Measurements from ENCODE around the gene TNFAIP1. TPM values are rescaled to one million over a fixed set of nuclear protein-coding genes. Genes with fewer than 3 reads are reported as not detected.

TNFAIP1 gene
- polyA plus RNA-seq, 2 of the 4 experiments (the other 2 are of a cell fraction), result 38.8 to 68.3 TPM

DNA sequence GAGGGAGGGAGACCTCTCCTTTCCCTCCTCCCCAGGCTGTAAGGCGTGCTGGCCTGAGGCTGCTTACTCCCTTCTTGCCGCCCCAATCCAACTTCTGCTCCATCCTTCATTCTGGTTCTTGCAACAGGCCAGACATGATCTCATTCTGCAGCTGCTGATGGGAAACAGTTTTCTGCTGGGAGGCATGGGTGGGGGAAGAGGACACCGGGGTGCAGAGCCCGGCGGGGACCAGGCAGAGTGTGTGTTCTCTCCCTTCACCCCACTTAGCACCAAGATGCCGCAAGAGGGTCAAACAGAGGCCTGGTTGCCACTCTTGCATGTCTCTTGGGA, 37.3 kb downstream of the TNFAIP1 start:
- no peak for DNase-seq (ENCODE audit: low read depth in 1 of 2, low spot score in 1 of 2)
- Histone ChIP-seq H3K27ac (no peak overlapping the region), H3K9me3 (no peaks in the 10 kb centered on the region), H3K4me3 (no peak overlapping the region), H3K4me2 (peak overlapping the region; percentile 81), H3K4me1 (peaks cover 30% of the 10 kb centered on the region)
- ATAC-seq, result no peak
- WGBS (ENCODE audit: missing lambda C conversion rate), result 96% methylated on average over 6 of the region's 6 CpGs
- FAIRE-seq, result no peak
- ChIA-PET CTCF (interaction anchor here (0.7 to 1.8 kb wide), 3 partner anchors 9 to 175 kb away, joined by 3 to 4 read pairs (median 4); no protein-coding TSS in a partner anchor), POLR2A (no interaction called here)
- TF ChIP-seq KDM5A (IDR thresholded peaks at IDR 0.05), result no peak
- TF ChIP-seq CHD4 (IDR thresholded peaks at IDR 0.05; ENCODE audit: borderline replicate concordance), result no peak
- TF ChIP-seq, protein P1, sequence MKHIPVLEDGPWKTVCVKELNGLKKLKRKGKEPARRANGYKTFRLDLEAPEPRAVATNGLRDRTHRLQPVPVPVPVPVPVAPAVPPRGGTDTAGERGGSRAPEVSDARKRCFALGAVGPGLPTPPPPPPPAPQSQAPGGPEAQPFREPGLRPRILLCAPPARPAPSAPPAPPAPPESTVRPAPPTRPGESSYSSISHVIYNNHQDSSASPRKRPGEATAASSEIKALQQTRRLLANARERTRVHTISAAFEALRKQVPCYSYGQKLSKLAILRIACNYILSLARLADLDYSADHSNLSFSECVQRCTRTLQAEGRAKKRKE (CRISPR knock-in tag; IDR thresholded peaks at IDR 0.05; ENCODE audit: low read depth), result no peak
- no peak for TF ChIP-seq TFCP2L1 (CRISPR knock-in tag; IDR thresholded peaks at IDR 0.05)
- no peak for TF ChIP-seq RARB (CRISPR knock-in tag; IDR thresholded peaks at IDR 0.05)
- TF ChIP-seq, protein P2, sequence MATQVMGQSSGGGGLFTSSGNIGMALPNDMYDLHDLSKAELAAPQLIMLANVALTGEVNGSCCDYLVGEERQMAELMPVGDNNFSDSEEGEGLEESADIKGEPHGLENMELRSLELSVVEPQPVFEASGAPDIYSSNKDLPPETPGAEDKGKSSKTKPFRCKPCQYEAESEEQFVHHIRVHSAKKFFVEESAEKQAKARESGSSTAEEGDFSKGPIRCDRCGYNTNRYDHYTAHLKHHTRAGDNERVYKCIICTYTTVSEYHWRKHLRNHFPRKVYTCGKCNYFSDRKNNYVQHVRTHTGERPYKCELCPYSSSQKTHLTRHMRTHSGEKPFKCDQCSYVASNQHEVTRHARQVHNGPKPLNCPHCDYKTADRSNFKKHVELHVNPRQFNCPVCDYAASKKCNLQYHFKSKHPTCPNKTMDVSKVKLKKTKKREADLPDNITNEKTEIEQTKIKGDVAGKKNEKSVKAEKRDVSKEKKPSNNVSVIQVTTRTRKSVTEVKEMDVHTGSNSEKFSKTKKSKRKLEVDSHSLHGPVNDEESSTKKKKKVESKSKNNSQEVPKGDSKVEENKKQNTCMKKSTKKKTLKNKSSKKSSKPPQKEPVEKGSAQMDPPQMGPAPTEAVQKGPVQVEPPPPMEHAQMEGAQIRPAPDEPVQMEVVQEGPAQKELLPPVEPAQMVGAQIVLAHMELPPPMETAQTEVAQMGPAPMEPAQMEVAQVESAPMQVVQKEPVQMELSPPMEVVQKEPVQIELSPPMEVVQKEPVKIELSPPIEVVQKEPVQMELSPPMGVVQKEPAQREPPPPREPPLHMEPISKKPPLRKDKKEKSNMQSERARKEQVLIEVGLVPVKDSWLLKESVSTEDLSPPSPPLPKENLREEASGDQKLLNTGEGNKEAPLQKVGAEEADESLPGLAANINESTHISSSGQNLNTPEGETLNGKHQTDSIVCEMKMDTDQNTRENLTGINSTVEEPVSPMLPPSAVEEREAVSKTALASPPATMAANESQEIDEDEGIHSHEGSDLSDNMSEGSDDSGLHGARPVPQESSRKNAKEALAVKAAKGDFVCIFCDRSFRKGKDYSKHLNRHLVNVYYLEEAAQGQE (IDR thresholded peaks at IDR 0.05), result no peak
- no peak for TF ChIP-seq POLR2A (IDR thresholded peaks at IDR 0.05; ENCODE audit: low read length)
- no peak for TF ChIP-seq TP53 (CRISPR knock-in tag; IDR thresholded peaks at IDR 0.05)
- TF ChIP-seq, protein P3, sequence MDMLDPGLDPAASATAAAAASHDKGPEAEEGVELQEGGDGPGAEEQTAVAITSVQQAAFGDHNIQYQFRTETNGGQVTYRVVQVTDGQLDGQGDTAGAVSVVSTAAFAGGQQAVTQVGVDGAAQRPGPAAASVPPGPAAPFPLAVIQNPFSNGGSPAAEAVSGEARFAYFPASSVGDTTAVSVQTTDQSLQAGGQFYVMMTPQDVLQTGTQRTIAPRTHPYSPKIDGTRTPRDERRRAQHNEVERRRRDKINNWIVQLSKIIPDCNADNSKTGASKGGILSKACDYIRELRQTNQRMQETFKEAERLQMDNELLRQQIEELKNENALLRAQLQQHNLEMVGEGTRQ (IDR thresholded peaks at IDR 0.05), result no peak
- no peak for TF ChIP-seq SREBF2 (IDR thresholded peaks at IDR 0.05)
- TF ChIP-seq FOXS1 (CRISPR knock-in tag; IDR thresholded peaks at IDR 0.05), result no peak
- TF ChIP-seq, protein P4, sequence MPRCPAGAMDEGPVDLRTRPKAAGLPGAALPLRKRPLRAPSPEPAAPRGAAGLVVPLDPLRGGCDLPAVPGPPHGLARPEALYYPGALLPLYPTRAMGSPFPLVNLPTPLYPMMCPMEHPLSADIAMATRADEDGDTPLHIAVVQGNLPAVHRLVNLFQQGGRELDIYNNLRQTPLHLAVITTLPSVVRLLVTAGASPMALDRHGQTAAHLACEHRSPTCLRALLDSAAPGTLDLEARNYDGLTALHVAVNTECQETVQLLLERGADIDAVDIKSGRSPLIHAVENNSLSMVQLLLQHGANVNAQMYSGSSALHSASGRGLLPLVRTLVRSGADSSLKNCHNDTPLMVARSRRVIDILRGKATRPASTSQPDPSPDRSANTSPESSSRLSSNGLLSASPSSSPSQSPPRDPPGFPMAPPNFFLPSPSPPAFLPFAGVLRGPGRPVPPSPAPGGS (IDR thresholded peaks at IDR 0.05), result no peak
- TF ChIP-seq, protein P5, sequence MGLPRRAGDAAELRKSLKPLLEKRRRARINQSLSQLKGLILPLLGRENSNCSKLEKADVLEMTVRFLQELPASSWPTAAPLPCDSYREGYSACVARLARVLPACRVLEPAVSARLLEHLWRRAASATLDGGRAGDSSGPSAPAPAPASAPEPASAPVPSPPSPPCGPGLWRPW (IDR thresholded peaks at IDR 0.05), result no peak
- no peak for TF ChIP-seq FOSL2 (IDR thresholded peaks at IDR 0.05)
- TF ChIP-seq FOSL2 (CRISPR knock-in tag; IDR thresholded peaks at IDR 0.05), result no peak
- no peak for TF ChIP-seq GATA3 (IDR thresholded peaks at IDR 0.05; ENCODE audit: borderline replicate concordance)
- no peak for TF ChIP-seq ESRRA (IDR thresholded peaks at IDR 0.05; ENCODE audit: borderline replicate concordance, low read length)
- TF ChIP-seq, protein P6, sequence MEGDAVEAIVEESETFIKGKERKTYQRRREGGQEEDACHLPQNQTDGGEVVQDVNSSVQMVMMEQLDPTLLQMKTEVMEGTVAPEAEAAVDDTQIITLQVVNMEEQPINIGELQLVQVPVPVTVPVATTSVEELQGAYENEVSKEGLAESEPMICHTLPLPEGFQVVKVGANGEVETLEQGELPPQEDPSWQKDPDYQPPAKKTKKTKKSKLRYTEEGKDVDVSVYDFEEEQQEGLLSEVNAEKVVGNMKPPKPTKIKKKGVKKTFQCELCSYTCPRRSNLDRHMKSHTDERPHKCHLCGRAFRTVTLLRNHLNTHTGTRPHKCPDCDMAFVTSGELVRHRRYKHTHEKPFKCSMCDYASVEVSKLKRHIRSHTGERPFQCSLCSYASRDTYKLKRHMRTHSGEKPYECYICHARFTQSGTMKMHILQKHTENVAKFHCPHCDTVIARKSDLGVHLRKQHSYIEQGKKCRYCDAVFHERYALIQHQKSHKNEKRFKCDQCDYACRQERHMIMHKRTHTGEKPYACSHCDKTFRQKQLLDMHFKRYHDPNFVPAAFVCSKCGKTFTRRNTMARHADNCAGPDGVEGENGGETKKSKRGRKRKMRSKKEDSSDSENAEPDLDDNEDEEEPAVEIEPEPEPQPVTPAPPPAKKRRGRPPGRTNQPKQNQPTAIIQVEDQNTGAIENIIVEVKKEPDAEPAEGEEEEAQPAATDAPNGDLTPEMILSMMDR (IDR thresholded peaks at IDR 0.05), result no peak
- no peak for TF ChIP-seq POLR2AphosphoS2 (conservative IDR thresholded peaks at IDR 0.05; ENCODE audit: low read length)
- TF ChIP-seq NR3C1 (IDR thresholded peaks at IDR 0.05), result no peak
- TF ChIP-seq CBX8 (IDR thresholded peaks at IDR 0.05), result no peak
